ACC112 (cell line): ENCODE measurements around the gene BTBD18.
A peak's percentile ranks its signal among the peaks of the same experiment; 100 is the strongest.

Source experiments
- H2AFZ ChIP-seq: fragments of 200-600 bp; sonication (generic); one replicate; pipeline ENCODE4 v1.6.0; 2017; ENCODE audit warnings: antibody characterized with exemption, low read length; ENCODE audit not compliant: unreplicated experiment
- H3K27ac ChIP-seq: fragments of 200-600 bp; sonication (generic); 2 replicates; pipeline ENCODE4 v1.5.1; 2014; ENCODE audit warnings: low read depth, mild to moderate bottlenecking, antibody characterized with exemption, low read length, moderate library complexity
- H3K27me3 ChIP-seq: fragments of 200-600 bp; sonication (generic); 2 replicates; pipeline ENCODE4 v1.6.1; 2014; ENCODE audit warnings: mild to moderate bottlenecking, antibody characterized with exemption, low read length, moderate library complexity, mixed read lengths; ENCODE audit not compliant: insufficient read depth
- H3K36me3 ChIP-seq: fragments of 200-600 bp; sonication (generic); 2 replicates; pipeline ENCODE4 v1.6.1; 2016; ENCODE audit warnings: mild to moderate bottlenecking, antibody characterized with exemption, low read length, moderate library complexity, mixed read lengths; ENCODE audit not compliant: insufficient read depth
- H3K4me1 ChIP-seq: fragments of 200-600 bp; sonication (generic); one replicate; pipeline ENCODE4 v1.6.1; 2016; ENCODE audit warnings: low read length, mixed read lengths; ENCODE audit not compliant: insufficient read depth, unreplicated experiment, control insufficient read depth
- H3K4me3 ChIP-seq: fragments of 200-600 bp; sonication (generic); 2 replicates; pipeline ENCODE4 v1.5.1; 2014; ENCODE audit warnings: mild to moderate bottlenecking, low read depth, low read length
- H3K79me2 ChIP-seq: fragments of 200-600 bp; sonication (generic); one replicate; pipeline ENCODE4 v1.6.0; 2016; ENCODE audit warnings: low read length; ENCODE audit not compliant: control insufficient read depth, unreplicated experiment, insufficient read depth

Gene BTBD18

DNA sequence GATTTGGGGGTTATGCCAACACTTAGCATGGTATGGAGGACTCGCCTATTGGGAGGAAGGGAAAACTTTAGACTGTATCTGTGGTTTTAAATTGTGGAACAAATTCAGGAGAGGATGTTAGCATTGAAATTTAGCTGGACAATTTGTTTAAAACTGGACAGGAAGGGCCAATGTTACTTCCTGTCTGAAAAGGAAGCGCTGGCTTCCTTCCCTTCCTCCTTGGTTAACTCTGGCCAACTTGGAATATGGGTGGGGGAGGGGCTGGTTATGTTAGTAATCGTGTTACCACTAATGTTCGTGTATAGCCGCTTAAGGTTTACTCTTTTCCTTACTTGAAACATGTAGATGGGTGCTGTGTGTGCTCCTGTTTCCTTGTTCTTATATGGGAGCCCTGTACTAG lies 23.9 kb upstream of the BTBD18 start:
- peaks cover 60% of the 10 kb centered on the region for H3K4me1 ChIP-seq
- H3K79me2 ChIP-seq: peaks cover 95% of the 10 kb centered on the region
- H3K27ac ChIP-seq: peak overlapping the region; percentile 96
- H2AFZ ChIP-seq: no peak overlapping the region
- H3K27me3 ChIP-seq: no peaks in the 10 kb centered on the region
- H3K36me3 ChIP-seq: no peaks in the 10 kb centered on the region
- H3K4me3 ChIP-seq: peak overlapping the region; percentile 34; the same call in 1 of the 2 replicates

- H3K79me2 ChIP-seq: peaks cover 91% of the 10 kb centered on the region
- peaks cover 46% of the 10 kb centered on the region for H3K4me1 ChIP-seq
- H2AFZ ChIP-seq: no peak overlapping the region
- no peak overlapping the region for H3K4me3 ChIP-seq
- peak overlapping the region; percentile 15 for H3K27ac ChIP-seq
- no peaks in the 10 kb centered on the region for H3K36me3 ChIP-seq
- no peaks in the 10 kb centered on the region for H3K27me3 ChIP-seq
Observed at GRCh38 chr11:57773026-57773598, 21.5 kb upstream of the BTBD18 start.

DNA sequence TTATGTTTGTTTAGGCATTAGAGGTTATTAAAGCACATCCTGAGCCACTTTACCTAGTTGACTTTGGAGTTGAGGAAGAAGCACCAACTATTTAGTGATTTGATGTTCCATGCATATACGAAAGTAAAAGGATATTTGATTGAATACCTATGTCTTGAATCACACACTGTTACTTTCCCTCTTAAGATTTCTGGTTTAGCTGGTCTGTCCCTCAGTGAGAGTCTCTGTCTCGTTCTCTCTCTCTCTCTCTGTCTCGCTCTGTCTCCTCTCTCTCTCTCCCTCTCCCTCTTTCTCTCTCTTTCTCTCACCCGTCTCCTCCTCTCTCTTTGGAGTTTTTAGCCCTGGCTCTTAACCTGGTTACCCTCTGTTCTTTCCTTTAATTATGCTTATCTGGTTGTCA lies 20.9 kb upstream of the BTBD18 start:
- Histone ChIP-seq H2AFZ (no peak overlapping the region), H3K36me3 (no peaks in the 10 kb centered on the region), H3K4me1 (peaks cover 40% of the 10 kb centered on the region), H3K79me2 (peaks cover 91% of the 10 kb centered on the region), H3K4me3 (no peak overlapping the region; the same call in 1 of the 2 replicates), H3K27me3 (no peaks in the 10 kb centered on the region), H3K27ac (peak overlapping the region; percentile 20)

GRCh38 chr11:57771365-57771764 lies 19.7 kb upstream of the BTBD18 start:
- Histone ChIP-seq H3K79me2 (peaks cover 91% of the 10 kb centered on the region), H3K27me3 (no peaks in the 10 kb centered on the region), H3K4me1 (peaks cover 28% of the 10 kb centered on the region), H2AFZ (no peak overlapping the region), H3K36me3 (no peaks in the 10 kb centered on the region), H3K4me3 (no peak overlapping the region), H3K27ac (no peak overlapping the region)

- peaks cover 23% of the 10 kb centered on the region for H3K4me1 ChIP-seq
- no peak overlapping the region for H3K4me3 ChIP-seq
- no peak overlapping the region for H3K27ac ChIP-seq
- no peaks in the 10 kb centered on the region for H3K36me3 ChIP-seq
- H3K27me3 ChIP-seq: no peaks in the 10 kb centered on the region
- H3K79me2 ChIP-seq: peaks cover 91% of the 10 kb centered on the region
- no peak overlapping the region for H2AFZ ChIP-seq
Observed at GRCh38 chr11:57770793-57771192, 19.2 kb upstream of the BTBD18 start.

- H3K27me3 ChIP-seq: no peaks in the 10 kb centered on the region
- no peak overlapping the region for H2AFZ ChIP-seq
- no peaks in the 10 kb centered on the region for H3K36me3 ChIP-seq
- H3K4me3 ChIP-seq: peak overlapping the region; percentile 79
- no peak overlapping the region for H3K27ac ChIP-seq
- H3K79me2 ChIP-seq: peaks cover 76% of the 10 kb centered on the region
- peaks cover 17% of the 10 kb centered on the region for H3K4me1 ChIP-seq
Observed at GRCh38 chr11:57764972-57765371, 13.4 kb upstream of the BTBD18 start.

- H3K79me2 ChIP-seq: peaks cover 72% of the 10 kb centered on the region
- H3K36me3 ChIP-seq: no peaks in the 10 kb centered on the region
- H3K4me3 ChIP-seq: peak overlapping the region; percentile 79
- peaks cover 17% of the 10 kb centered on the region for H3K4me1 ChIP-seq
- H3K27me3 ChIP-seq: no peaks in the 10 kb centered on the region
- no peak overlapping the region for H3K27ac ChIP-seq
- no peak overlapping the region for H2AFZ ChIP-seq
Observed at GRCh38 chr11:57764566-57764965, 12.9 kb upstream of the BTBD18 start.

GRCh38 chr11:57764021-57764420 lies 12.4 kb upstream of the BTBD18 start:
- Histone ChIP-seq H3K4me3 (peak overlapping the region; percentile 79), H3K27ac (no peak overlapping the region)

DNA sequence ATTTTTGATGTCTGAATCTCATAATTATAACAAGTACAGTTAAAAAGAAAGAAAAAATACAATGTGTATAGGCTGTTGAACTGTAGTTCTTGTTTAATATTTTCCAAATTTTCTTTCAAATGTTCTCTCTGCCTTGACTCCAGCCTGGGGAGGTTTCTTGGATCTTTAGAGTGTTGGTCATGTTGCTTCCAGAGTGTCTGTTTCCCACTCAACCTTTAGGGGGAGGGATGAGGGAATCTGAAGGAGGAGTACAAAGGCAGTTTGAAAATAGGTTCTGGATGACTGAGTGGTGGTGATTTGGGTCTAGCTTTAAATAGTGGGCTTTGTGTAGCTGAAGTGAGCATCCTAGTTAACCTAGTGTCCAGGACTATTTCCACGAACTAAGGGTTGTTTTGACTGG lies 11.9 kb upstream of the BTBD18 start:
- Histone ChIP-seq H3K4me3 (peak overlapping the region; percentile 79), H3K27ac (no peak overlapping the region), H3K36me3 (no peaks in the 10 kb centered on the region)

More at GRCh38 chr11:57764021-57764420, 12.4 kb upstream of the BTBD18 start:
- H2AFZ ChIP-seq: no peak overlapping the region
- H3K4me1 ChIP-seq: peaks cover 17% of the 10 kb centered on the region
- peaks cover 67% of the 10 kb centered on the region for H3K79me2 ChIP-seq
- no peaks in the 10 kb centered on the region for H3K36me3 ChIP-seq
- no peaks in the 10 kb centered on the region for H3K27me3 ChIP-seq

GRCh38 chr11:57762235-57762861 lies 10.7 kb upstream of the BTBD18 start:
- H3K36me3 ChIP-seq: no peaks in the 10 kb centered on the region
- H3K4me1 ChIP-seq: peaks cover 17% of the 10 kb centered on the region
- peak overlapping the region; percentile 79 for H3K4me3 ChIP-seq
- no peaks in the 10 kb centered on the region for H3K27me3 ChIP-seq
- peak overlapping the region; percentile 93 for H3K27ac ChIP-seq
- peak overlapping the region; percentile 82 for H2AFZ ChIP-seq
- H3K79me2 ChIP-seq: peaks cover 52% of the 10 kb centered on the region

More for the DNA sequence above, 11.9 kb upstream of the BTBD18 start:
- H3K4me1 ChIP-seq: peaks cover 17% of the 10 kb centered on the region
- no peak overlapping the region for H2AFZ ChIP-seq
- peaks cover 62% of the 10 kb centered on the region for H3K79me2 ChIP-seq
- no peaks in the 10 kb centered on the region for H3K27me3 ChIP-seq
